Memory B cell (primary cell): Measurements from ENCODE around the gene MARK1.
"Not testable (repeated sequence)": the region's sequence is repeated elsewhere in the genome, so short reads cannot be mapped to it uniquely, and the experiment has no call there.

Experiments
- ATAC-seq: fragments of 150-1000 bp; cut with Tn5 transposase; 2 replicates; pipeline ENCODE4 v1.10.0; 2021; ENCODE audit warnings: low read depth, mild to moderate bottlenecking, moderate library complexity
- DNase-seq, 2 donors: peaks; one replicate each; pipeline ENCODE4 v3.0.0; 2022; ENCODE audit warnings: low spot score in 2 of 2
- H3K27ac Mint-ChIP-seq: one replicate; pipeline ENCODE4 v1.8.0; 2022; ENCODE audit warnings: mild to moderate bottlenecking, moderate library complexity, mixed read lengths
- H3K27me3 Mint-ChIP-seq: one replicate; pipeline ENCODE4 v1.8.0; 2022; ENCODE audit warnings: mixed read lengths
- H3K36me3 Mint-ChIP-seq: one replicate; pipeline ENCODE4 v1.8.0; 2022; ENCODE audit warnings: mild to moderate bottlenecking, mixed read lengths
- H3K4me1 Mint-ChIP-seq: one replicate; pipeline ENCODE4 v1.8.0; 2022; ENCODE audit warnings: mixed read lengths
- H3K4me3 Mint-ChIP-seq: one replicate; pipeline ENCODE4 v1.8.0; 2022; ENCODE audit warnings: mild to moderate bottlenecking, moderate library complexity, mixed read lengths
- H3K9me3 Mint-ChIP-seq: one replicate; pipeline ENCODE4 v1.8.0; 2022; ENCODE audit warnings: mixed read lengths

Gene MARK1

DNA sequence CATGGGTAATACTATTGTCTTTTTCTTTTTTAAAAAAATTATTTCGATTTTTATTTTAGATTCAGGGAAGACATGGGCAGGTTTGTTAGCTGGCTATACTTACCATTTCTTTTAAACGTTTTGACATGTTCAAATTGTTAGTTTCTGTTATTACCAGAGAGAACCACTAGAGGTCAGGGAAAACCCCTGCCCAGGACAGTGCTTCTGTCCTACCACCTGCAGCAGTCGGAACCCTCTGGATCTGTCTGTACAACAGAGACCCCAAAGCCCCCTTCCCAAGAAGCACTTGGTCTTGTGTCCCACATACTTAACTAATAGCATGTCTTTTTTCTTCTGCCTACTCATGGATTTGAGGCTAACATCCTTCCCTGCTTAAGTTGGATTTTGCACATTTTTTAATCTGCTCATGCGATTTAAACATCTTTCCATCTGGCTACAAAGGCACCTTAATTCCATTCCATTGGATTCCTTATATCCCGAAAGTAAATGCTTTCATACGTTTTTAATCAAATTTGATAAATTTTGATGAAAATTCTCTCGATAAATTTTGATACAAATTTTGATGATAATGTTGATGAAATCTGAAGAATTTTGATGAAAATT, 152.2 kb downstream of the MARK1 start:
- ATAC-seq (peak; percentile 86), DNase-seq (peak in 1 of 2 donors; percentile 38)
- Mint-ChIP-seq H3K27ac (no peak overlapping the region), H3K4me3 (no peak overlapping the region), H3K9me3 (no peaks in the 10 kb centered on the region), H3K4me1 (peaks cover 3% of the 10 kb centered on the region), H3K27me3 (no peaks in the 10 kb centered on the region), H3K36me3 (no peaks in the 10 kb centered on the region)

DNA sequence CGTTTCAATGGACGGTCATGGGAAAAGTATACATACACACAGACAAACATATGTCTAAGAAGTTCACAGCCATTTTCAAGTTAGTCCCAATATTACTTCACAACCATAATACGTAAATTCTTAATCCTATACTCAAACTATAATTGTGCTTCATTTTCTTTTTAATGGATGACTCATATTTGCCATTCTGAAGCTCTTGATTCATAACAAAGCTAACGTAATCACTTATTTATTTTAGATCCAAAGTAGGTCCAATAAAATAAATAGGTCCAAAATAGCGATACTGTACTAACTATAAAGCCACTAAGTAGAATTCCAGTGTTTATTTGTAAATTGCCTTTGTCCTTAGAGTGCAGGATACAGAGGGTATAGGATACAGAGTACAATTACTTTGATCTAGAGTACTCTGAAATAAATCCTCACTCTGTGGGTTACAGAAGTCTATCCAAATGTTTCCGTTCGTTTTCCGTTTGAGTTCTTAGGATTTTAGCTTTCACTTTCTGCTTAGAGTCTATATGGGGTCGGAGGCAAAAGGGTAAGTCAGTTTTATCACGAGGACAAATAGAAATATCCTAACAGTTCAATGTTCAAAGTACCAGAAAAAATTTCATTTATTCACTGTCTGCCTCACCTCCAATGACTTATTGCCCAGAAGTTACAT, 153.4 kb downstream of the MARK1 start:
- no peak for DNase-seq
- H3K4me3 Mint-ChIP-seq: no peak overlapping the region
- no peaks in the 10 kb centered on the region for H3K27me3 Mint-ChIP-seq

DNA sequence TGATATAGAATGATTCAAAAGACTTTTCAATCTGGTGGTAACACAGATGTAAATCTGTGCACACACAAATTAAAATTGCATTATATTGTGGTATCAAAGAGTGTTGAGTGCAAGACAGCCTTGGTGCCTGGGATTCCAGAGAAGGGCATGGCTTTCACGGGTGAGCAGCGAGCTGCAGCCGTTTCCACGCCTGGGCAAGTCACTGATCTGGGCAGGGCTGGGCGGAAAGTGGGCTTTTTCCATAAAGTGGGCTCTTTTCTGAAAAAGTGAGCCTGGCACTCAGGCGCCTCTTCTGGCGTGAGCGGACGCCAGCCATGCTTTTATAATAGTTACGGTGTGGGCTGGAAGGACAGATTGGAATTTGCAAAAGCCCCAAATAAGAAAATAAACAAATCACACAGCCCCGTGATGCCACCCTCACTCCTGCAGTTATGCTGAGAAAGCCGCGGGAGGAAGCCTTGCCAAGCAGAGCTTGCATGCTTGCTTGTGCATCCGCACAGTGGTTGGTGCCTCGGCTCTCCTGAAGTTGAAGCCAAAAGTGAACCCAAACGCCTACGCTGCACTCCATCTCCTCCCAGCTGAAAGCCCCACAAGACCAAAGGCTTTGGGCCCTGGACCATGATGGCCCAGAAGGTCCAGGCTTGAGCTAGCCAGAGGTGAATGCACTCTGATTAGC, 155.1 kb downstream of the MARK1 start:
- DNase-seq (no peak), ATAC-seq (no peak)
- Mint-ChIP-seq H3K36me3 (no peaks in the 10 kb centered on the region), H3K27me3 (no peaks in the 10 kb centered on the region), H3K4me3 (no peak overlapping the region), H3K9me3 (no peaks in the 10 kb centered on the region), H3K4me1 (no peaks in the 10 kb centered on the region), H3K27ac (no peak overlapping the region)

More for the DNA sequence above, 153.4 kb downstream of the MARK1 start:
- Mint-ChIP-seq H3K4me1 (no peaks in the 10 kb centered on the region), H3K9me3 (no peaks in the 10 kb centered on the region), H3K27ac (no peak overlapping the region), H3K36me3 (no peaks in the 10 kb centered on the region)
- ATAC-seq: no peak

DNA sequence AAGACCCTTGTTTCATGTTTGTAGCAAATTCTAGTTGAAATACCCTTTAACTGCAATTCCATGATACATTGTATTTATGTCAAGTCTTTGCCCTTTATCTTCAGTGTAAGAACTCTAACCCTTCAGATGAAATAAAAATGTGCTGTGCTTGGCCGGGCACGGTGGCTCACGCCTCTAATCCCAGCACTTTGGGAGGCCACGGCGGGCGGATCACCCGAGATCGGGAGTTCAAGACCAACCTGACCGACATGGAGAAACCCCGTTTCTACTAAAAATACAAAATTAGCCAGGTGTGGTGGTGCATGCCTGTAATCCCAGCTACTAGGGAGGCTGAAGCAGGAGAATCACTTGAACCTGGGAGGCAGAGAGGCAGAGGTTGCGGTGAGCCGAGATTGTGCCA, 155.8 kb downstream of the MARK1 start:
- ATAC-seq, H3K4me1 Mint-ChIP-seq, H3K9me3 Mint-ChIP-seq, H3K4me3 Mint-ChIP-seq, H3K36me3 Mint-ChIP-seq, H3K27me3 Mint-ChIP-seq, H3K27ac Mint-ChIP-seq, DNase-seq: not testable (repeated sequence)

DNA sequence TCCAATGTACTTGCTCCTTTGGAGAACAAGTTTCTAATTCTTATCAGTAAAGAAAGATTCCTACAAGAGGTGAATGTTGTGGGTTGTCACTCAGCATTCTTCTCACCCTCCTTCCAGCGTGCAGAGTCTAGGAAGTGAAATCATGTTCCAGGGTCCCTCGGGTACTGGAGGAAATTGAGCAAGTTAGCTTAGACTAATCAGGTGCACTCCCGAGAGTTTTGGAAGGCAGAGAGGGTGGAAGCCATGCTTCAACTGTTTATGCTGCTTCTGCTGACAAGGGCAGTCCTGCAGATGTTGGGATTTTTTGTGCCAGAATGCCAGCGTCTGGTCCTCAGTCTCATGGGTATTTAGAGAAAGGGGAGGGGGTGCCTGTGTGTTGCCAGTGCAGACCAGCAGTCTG, 157.0 kb downstream of the MARK1 start:
- peaks cover 2% of the 10 kb centered on the region for H3K27me3 Mint-ChIP-seq
- no peak for ATAC-seq
- DNase-seq: no peak
- H3K36me3 Mint-ChIP-seq: no peaks in the 10 kb centered on the region
- H3K9me3 Mint-ChIP-seq: no peaks in the 10 kb centered on the region
- peaks cover 2% of the 10 kb centered on the region for H3K4me1 Mint-ChIP-seq
- H3K4me3 Mint-ChIP-seq: no peak overlapping the region
- H3K27ac Mint-ChIP-seq: no peak overlapping the region

DNA sequence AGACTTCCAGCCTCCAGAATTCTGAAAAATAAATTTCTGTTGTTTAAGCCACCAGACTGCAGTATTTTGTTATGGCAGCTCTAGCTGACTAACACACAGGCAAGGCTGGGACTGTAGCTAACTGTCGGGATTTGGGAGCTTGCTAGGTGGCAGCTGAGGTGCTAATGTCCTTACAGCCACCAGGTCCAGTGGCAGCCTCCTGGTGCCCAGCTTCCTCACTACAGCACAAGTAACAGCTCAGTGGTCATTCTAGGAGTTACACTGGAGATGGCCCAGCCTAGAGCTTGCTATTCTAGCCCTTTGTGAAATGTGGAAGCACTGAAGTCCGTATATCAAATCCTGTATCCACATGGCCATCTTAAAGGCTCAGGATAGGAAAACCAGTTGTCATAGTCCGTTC, 157.9 kb downstream of the MARK1 start:
- no peak overlapping the region for H3K27ac Mint-ChIP-seq
- no peak for ATAC-seq
- DNase-seq: no peak
- no peaks in the 10 kb centered on the region for H3K9me3 Mint-ChIP-seq
- H3K4me3 Mint-ChIP-seq: no peak overlapping the region
- H3K27me3 Mint-ChIP-seq: peaks cover 2% of the 10 kb centered on the region
- H3K4me1 Mint-ChIP-seq: peaks cover 4% of the 10 kb centered on the region
- H3K36me3 Mint-ChIP-seq: no peaks in the 10 kb centered on the region

GRCh38 chr1:220687809-220688208, 159.9 kb downstream of the MARK1 start:
- Mint-ChIP-seq H3K4me1 (peaks cover 10% of the 10 kb centered on the region), H3K9me3 (no peaks in the 10 kb centered on the region), H3K4me3 (no peak overlapping the region), H3K27me3 (peaks cover 3% of the 10 kb centered on the region), H3K27ac (no peak overlapping the region), H3K36me3 (no peaks in the 10 kb centered on the region)
- no peak for DNase-seq
- no peak for ATAC-seq

GRCh38 chr1:220689666-220690065, 161.7 kb downstream of the MARK1 start:
- Mint-ChIP-seq H3K27ac (no peak overlapping the region), H3K4me3 (peak overlapping the region; percentile 97), H3K36me3 (no peaks in the 10 kb centered on the region), H3K9me3 (no peaks in the 10 kb centered on the region), H3K4me1 (peaks cover 13% of the 10 kb centered on the region), H3K27me3 (peaks cover 5% of the 10 kb centered on the region)
- DNase-seq: no peak
- ATAC-seq: no peak

GRCh38 chr1:220690140-220691052, 162.5 kb downstream of the MARK1 start, which contains the start of gene C1orf115:
TSS of gene C1orf115 (plus strand) at chr1:220690363. CDS start at chr1:220690403, 40 bp downstream.
- Mint-ChIP-seq H3K36me3 (no peaks in the 10 kb centered on the region), H3K4me1 (peaks cover 13% of the 10 kb centered on the region), H3K9me3 (no peaks in the 10 kb centered on the region), H3K4me3 (peak within 1 kb of the TSS; percentile 97), H3K27me3 (peaks cover 5% of the 10 kb centered on the region), H3K27ac (peak within 1 kb of the TSS; percentile 97)
- ATAC-seq: peak; percentile 91
- peak; percentile 90 to 91 for DNase-seq

DNA sequence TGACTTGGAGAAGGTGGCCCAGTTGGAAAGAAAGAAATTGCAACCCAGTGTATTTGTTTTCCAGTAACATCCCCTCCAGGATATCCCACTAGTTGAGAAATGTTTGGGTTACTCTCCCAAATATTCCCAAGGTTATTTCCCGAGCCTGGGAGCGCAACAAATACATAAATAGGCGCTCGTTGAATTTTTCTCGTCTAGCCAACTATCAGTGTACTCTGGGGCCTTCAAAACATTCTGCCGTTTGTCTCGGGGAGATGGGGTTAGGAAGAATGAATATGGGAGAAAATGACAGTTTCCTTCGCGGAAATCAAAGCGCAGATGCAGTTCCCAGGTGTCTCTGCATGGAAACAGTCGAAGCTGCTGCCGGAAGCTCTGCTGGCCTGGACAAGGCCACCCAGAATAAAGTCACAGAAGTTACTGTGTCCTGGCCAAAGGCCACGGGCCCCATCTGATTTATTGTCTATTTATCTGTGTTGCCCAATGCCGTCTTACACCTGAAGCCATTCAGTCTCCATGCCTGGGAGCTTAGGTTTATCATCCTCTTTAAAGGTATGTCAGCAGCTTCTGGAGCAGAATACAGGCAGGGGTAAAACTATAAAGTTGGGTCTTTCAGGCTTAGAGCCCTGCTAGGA, 163.2 kb downstream of the MARK1 start:
- Mint-ChIP-seq H3K36me3 (no peaks in the 10 kb centered on the region), H3K4me3 (peak overlapping the region; percentile 97)
- DNase-seq: no peak

GRCh38 chr1:220692436-220693228, 164.7 kb downstream of the MARK1 start:
- peaks cover 3% of the 10 kb centered on the region for H3K36me3 Mint-ChIP-seq
- ATAC-seq (no peak), DNase-seq (no peak)
- H3K27me3 Mint-ChIP-seq: peaks cover 5% of the 10 kb centered on the region
- peaks cover 13% of the 10 kb centered on the region for H3K4me1 Mint-ChIP-seq
- H3K4me3 Mint-ChIP-seq: no peak overlapping the region
- H3K9me3 Mint-ChIP-seq: no peaks in the 10 kb centered on the region
- H3K27ac Mint-ChIP-seq: no peak overlapping the region

More for the DNA sequence above, 163.2 kb downstream of the MARK1 start:
- Mint-ChIP-seq H3K27ac (no peak overlapping the region), H3K27me3 (peaks cover 5% of the 10 kb centered on the region), H3K4me1 (peaks cover 13% of the 10 kb centered on the region), H3K9me3 (no peaks in the 10 kb centered on the region)
- no peak for ATAC-seq

- ATAC-seq (no peak), DNase-seq (no peak)
- Mint-ChIP-seq H3K9me3 (no peaks in the 10 kb centered on the region), H3K4me1 (peaks cover 10% of the 10 kb centered on the region), H3K27me3 (peaks cover 3% of the 10 kb centered on the region), H3K36me3 (peaks cover 8% of the 10 kb centered on the region), H3K27ac (no peak overlapping the region), H3K4me3 (no peak overlapping the region)
Observed at GRCh38 chr1:220694866-220695382, 167.0 kb downstream of the MARK1 start.

GRCh38 chr1:220695426-220695825, 167.5 kb downstream of the MARK1 start:
- ATAC-seq (no peak), DNase-seq (no peak)
- H3K27me3 Mint-ChIP-seq: peaks cover 3% of the 10 kb centered on the region
- H3K4me1 Mint-ChIP-seq: peaks cover 9% of the 10 kb centered on the region
- no peak overlapping the region for H3K4me3 Mint-ChIP-seq
- no peak overlapping the region for H3K27ac Mint-ChIP-seq
- H3K9me3 Mint-ChIP-seq: no peaks in the 10 kb centered on the region
- H3K36me3 Mint-ChIP-seq: peaks cover 8% of the 10 kb centered on the region
